RWPE1 (cell line): Measurements from ENCODE around the gene TUBB6.

Experiments
- CTCF ChIA-PET: fragments of 350-600 bp; sonication (Branson Sonifier 250); formaldehyde crosslinking; extraction: SDS; loops from one replicate; lab custom pipeline; 2021; lab: Yijun Ruan, JAX
- POLR2A ChIA-PET: fragments of 400-600 bp; formaldehyde crosslinking; extraction: SDS; loops from one replicate; lab custom pipeline; 2020; ENCODE audit warnings: antibody characterized with exemption; ENCODE audit not compliant: low non-redundant PET; lab: Yijun Ruan, JAX
- DNase-seq: peaks from one replicate; pipeline ENCODE4 v3.0.0; 2012; ENCODE audit warnings: low spot score
- H3K27ac ChIP-seq: fragments of 450-650 bp; 2 replicates; pipeline ENCODE4 v1.5.1; 2017
- TF ChIP-seq, protein P1 (sequence below): fragments of 450-650 bp; conservative IDR thresholded peaks from 2 replicates; pipeline ENCODE4 v1.5.1; 2017; ENCODE audit warnings: low read depth, mild to moderate bottlenecking

TUBB6 gene

DNA sequence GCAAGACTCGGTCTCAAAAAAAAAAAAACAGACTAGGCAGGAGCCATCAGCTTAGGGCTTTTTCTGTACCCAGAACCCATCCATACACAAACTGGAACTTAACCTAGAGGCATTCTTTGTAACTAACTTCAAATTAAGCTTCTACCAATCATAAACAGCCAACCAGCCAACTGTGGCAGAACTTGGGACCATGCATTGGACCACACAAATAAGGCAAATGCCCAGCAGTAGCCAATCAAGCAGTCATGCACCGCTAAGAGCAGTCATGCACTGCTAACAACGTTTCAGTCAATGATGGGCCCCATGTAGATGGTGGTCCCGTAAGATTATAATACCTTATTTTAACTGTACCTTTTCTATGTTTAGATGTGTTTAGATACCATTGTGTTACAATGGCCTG is 22.7 kb downstream of the TUBB6 start:
- POLR2A ChIA-PET, result no interaction called here
- H3K27ac ChIP-seq, result 0 out of 2 replicates have a peak overlapping the region, but pooled peaks have one; percentile 3
- DNase-seq, result no peak
- CTCF ChIA-PET, result interaction anchor here (0.5 kb wide), 1 partner anchor 57 kb away, joined by 3 read pairs; no protein-coding TSS in a partner anchor
- TF ChIP-seq, protein P1, sequence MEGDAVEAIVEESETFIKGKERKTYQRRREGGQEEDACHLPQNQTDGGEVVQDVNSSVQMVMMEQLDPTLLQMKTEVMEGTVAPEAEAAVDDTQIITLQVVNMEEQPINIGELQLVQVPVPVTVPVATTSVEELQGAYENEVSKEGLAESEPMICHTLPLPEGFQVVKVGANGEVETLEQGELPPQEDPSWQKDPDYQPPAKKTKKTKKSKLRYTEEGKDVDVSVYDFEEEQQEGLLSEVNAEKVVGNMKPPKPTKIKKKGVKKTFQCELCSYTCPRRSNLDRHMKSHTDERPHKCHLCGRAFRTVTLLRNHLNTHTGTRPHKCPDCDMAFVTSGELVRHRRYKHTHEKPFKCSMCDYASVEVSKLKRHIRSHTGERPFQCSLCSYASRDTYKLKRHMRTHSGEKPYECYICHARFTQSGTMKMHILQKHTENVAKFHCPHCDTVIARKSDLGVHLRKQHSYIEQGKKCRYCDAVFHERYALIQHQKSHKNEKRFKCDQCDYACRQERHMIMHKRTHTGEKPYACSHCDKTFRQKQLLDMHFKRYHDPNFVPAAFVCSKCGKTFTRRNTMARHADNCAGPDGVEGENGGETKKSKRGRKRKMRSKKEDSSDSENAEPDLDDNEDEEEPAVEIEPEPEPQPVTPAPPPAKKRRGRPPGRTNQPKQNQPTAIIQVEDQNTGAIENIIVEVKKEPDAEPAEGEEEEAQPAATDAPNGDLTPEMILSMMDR, result no peak

DNA sequence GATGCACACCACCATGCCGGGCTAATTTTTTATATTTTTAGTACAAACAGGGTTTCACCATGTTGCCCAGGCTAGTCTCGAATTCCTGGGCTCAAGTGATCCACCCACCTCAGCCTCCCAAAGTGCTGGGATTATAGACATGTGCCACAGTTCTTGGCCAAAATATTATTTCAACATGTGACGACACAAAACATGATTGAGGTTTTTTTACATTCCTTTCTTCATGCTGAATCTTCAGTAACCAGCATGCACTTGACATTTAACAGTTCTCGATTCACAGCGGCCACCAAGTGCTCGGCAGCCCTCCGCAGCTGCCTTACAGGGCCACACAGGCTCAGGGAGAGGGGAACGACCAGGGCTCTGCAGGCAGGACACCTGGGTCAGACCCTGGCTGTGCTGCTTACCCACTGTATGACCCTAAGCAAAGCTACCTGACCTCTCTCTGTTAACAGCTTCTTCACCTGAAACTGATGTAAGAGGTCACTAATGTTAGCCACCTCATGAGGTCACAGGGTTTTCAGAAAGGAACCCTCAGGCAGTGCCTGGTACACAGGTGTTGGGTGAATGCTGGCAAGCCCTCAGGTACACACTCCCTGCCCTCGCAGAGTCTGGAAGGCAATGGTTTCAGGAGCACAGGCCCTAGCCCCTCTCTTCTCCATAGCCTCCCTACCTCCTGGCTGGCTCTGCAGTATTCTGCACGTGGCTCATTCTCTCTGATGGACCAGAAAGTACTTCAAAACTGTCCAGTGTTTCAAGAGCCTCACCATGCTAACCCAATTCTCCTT is 25.7 kb downstream of the TUBB6 start:
- CTCF ChIA-PET, result no interaction called here
- H3K27ac ChIP-seq, result peak overlapping the region; percentile 51
- DNase-seq, result no peak
- TF ChIP-seq, protein P1, result no peak
- POLR2A ChIA-PET, result no interaction called here

DNA sequence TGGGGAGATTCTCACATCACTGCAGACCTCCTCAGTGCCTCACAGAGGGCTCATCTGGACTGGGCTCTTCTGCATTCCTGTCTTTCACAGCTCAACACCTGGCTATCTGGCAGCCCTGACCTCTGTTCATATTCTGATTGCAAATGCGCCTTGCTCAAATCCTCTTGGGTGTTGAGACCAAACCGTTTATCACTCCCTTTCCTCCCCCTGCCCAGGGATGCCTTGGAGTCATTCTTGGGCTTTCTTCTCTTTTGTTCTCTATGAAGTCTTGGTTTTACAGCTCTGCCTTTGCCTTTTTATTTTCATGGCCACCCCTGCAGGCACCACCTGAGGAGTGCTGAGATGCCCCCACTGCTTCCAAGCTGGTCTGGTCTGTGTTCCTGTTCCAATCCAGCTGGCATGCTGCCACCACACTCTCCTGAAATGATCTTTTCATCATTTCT is 26.3 kb downstream of the TUBB6 start:
- H3K27ac ChIP-seq, result peak overlapping the region; percentile 51
- no peak for DNase-seq
- TF ChIP-seq, protein P1, result no peak
- POLR2A ChIA-PET, result no interaction called here
- CTCF ChIA-PET, result no interaction called here

DNA sequence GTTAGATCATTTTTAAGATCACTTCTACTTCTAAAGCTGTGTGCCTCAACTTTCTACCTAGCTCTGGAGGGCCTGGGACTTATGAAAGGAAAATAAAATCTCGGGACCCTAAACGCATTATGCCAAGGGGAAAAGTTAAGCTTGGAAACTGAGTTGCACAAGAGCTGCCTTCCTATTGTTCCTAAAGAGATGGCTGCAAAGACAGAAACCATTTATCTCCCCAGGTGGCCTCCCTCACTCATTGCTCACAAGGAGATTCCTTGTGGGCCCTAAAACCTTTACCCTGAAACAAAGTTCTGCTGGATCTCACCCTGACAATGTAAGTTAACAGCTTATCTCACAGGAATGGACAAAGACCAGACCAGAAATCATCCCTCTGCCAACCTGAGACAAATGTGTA is 26.8 kb downstream of the TUBB6 start:
- ChIA-PET CTCF (no interaction called here), POLR2A (no interaction called here)
- no peak for DNase-seq
- TF ChIP-seq, protein P1, result no peak
- H3K27ac ChIP-seq, result no peak overlapping the region

DNA sequence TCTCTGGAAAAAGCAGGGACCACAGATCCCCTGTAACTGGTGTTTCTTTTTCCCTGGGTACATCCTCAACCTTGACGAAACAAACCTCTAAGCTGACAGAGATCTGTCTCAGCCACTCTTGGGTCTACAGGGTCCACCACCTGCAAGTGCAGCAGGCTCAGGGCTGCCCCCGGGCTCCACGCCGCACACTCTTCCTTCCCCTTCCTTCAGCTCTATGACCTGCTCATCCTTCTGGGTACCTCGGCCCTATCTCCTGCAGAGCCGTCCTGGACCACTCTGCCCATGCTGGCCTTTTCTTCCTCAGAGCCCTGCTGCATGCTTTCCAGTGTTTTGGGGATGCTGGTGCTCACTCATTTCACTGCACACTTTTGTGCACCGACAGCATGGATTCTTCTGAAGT is 27.5 kb downstream of the TUBB6 start:
- TF ChIP-seq, protein P1, result no peak
- POLR2A ChIA-PET, result no interaction called here
- DNase-seq, result no peak
- H3K27ac ChIP-seq, result 0 out of 2 replicates have a peak overlapping the region, but pooled peaks have one; percentile 28
- CTCF ChIA-PET, result interaction anchor here (0.5 kb wide), 1 partner anchor 17 kb away, joined by 4 read pairs; no protein-coding TSS in a partner anchor

DNA sequence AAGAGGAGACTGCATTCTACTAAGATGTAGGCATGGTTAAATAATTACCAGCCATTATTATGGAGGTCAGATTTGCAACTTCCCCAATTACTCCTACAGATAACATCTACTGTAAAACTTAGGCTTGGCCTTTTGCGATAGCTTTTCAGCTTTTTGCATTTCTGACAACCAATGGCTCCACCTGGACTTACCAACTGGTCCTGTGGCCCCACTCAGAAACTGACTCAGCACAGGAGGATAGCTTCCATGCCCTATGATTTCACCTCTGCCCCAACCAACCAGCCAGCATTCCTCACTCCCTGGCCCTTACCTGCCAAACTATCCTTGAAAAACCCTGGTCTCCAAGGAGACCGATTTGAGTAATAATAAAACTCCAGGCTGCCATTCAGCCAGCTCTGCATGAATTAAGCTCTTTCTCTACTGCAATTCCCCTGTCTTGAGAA is 28.2 kb downstream of the TUBB6 start:
- no peak overlapping the region for H3K27ac ChIP-seq
- no peak for DNase-seq
- POLR2A ChIA-PET, result no interaction called here
- TF ChIP-seq, protein P1, result no peak
- CTCF ChIA-PET, result interaction anchor here (0.5 to 1.0 kb wide), 3 partner anchors 8 to 17 kb away, joined by 3 to 4 read pairs (median 4); no protein-coding TSS in a partner anchor
